ENCODE results near the gene DGKI.

- TF ChIP-seq POLR2A (IDR thresholded peaks at IDR 0.05; ENCODE audit: low read depth) = no peak
- no peak for TF ChIP-seq POLR2AphosphoS5 (IDR thresholded peaks at IDR 0.05)
Observed at GRCh38 chr7:137618748-137619147, 228.0 kb downstream of the DGKI start.
